Right kidney (tissue), 1 donor: Measurements from ENCODE around the gene KCMF1.

Experiments used
- DNase-seq: peaks from one replicate; pipeline ENCODE4 v3.0.0-alpha.2; 2016

Gene KCMF1

GRCh38 chr2:84980263-84980983 lies 9.5 kb downstream of the KCMF1 start:
- no peak for DNase-seq

- no peak for DNase-seq
Observed at GRCh38 chr2:84986018-84986417, 15.1 kb downstream of the KCMF1 start.

- DNase-seq: no peak
Observed at GRCh38 chr2:84989422-84989821, 18.5 kb downstream of the KCMF1 start.

- no peak for DNase-seq
Observed at GRCh38 chr2:84989927-84990326, 19.0 kb downstream of the KCMF1 start.

- DNase-seq: no peak
Observed at GRCh38 chr2:84991404-84992160, 20.6 kb downstream of the KCMF1 start.

GRCh38 chr2:84995826-84996225 lies 24.9 kb downstream of the KCMF1 start:
- no peak for DNase-seq

GRCh38 chr2:84996909-84997308 lies 25.9 kb downstream of the KCMF1 start:
- no peak for DNase-seq

- no peak for DNase-seq
Observed at GRCh38 chr2:84999553-84999955, 28.6 kb downstream of the KCMF1 start.

GRCh38 chr2:85001595-85001994 lies 30.6 kb downstream of the KCMF1 start:
- no peak for DNase-seq

GRCh38 chr2:85002534-85002933 lies 31.6 kb downstream of the KCMF1 start:
- no peak for DNase-seq

GRCh38 chr2:85008252-85008651 lies 37.3 kb downstream of the KCMF1 start:
- DNase-seq: no peak

GRCh38 chr2:85009019-85009618 lies 38.2 kb downstream of the KCMF1 start:
- DNase-seq: no peak

GRCh38 chr2:85010404-85010803 lies 39.4 kb downstream of the KCMF1 start:
- no peak for DNase-seq

- no peak for DNase-seq
Observed at GRCh38 chr2:85011098-85011497, 40.1 kb downstream of the KCMF1 start.

GRCh38 chr2:85011747-85012146 lies 40.8 kb downstream of the KCMF1 start:
- DNase-seq: no peak

GRCh38 chr2:85012431-85012830 lies 41.5 kb downstream of the KCMF1 start:
- no peak for DNase-seq

GRCh38 chr2:85012855-85013254 lies 41.9 kb downstream of the KCMF1 start:
- no peak for DNase-seq

GRCh38 chr2:85015653-85016360 lies 44.8 kb downstream of the KCMF1 start:
- DNase-seq: no peak

- no peak for DNase-seq
Observed at GRCh38 chr2:85016446-85016845, 45.5 kb downstream of the KCMF1 start.

GRCh38 chr2:85017411-85018048 lies 46.6 kb downstream of the KCMF1 start:
- DNase-seq: no peak

- no peak for DNase-seq
Observed at GRCh38 chr2:85018049-85018447, 47.1 kb downstream of the KCMF1 start.

- no peak for DNase-seq
Observed at GRCh38 chr2:85019121-85019520, 48.2 kb downstream of the KCMF1 start.
